Natural killer cell treated with Interleukin-12 subunit alpha and Interleukin-12 subunit beta and Interleukin-15 and Interleukin-18, amount 100 ng/mL, for 72 hours (primary cell): ENCODE results near the gene AGK. TPM values are rescaled to one million over a fixed set of nuclear protein-coding genes. Genes with fewer than 3 reads are reported as not detected.
A peak's percentile ranks its signal among the peaks of the same experiment; 100 is the strongest.
"Not testable (repeated sequence)": the region's sequence is repeated elsewhere in the genome, so short reads cannot be mapped to it uniquely, and the experiment has no call there.

ENCODE experiments used
- ATAC-seq, 2 donors: fragments of 150-1000 bp; cut with Tn5 transposase in 1 of 2; sonication (Bioruptor Pico), chemical (Tn5 transposase) in 1 of 2; 2 replicates each; pipeline ENCODE4 v1.10.0; 2021
- DNase-seq: peaks from one replicate; pipeline ENCODE4 v3.0.0; 2022; ENCODE audit warnings: low spot score
- H3K27ac Mint-ChIP-seq, 2 donors: 1 replicate in 1 of 2; 2 replicates in 1 of 2; pipeline ENCODE4 v1.8.0; 2022; ENCODE audit warnings: mixed read lengths in 2 of 2, mild to moderate bottlenecking in 1 of 2, moderate library complexity in 1 of 2
- H3K27me3 Mint-ChIP-seq, 2 donors: 1 replicate in 1 of 2; 2 replicates in 1 of 2; pipeline ENCODE4 v1.8.0; 2022; ENCODE audit warnings: mixed read lengths in 2 of 2
- H3K36me3 Mint-ChIP-seq: one replicate; pipeline ENCODE4 v1.8.0; 2022; ENCODE audit warnings: mixed read lengths
- H3K4me1 Mint-ChIP-seq, 2 donors: 1 replicate in 1 of 2; 2 replicates in 1 of 2; pipeline ENCODE4 v1.8.0; 2022; ENCODE audit warnings: low read depth in 2 of 2, mixed read lengths in 2 of 2, mild to moderate bottlenecking in 1 of 2
- H3K4me3 Mint-ChIP-seq: one replicate; pipeline ENCODE4 v1.8.0; 2022; ENCODE audit warnings: mixed read lengths
- H3K9me3 Mint-ChIP-seq: 2 replicates; pipeline ENCODE4 v1.8.0; 2022; ENCODE audit warnings: mixed read lengths
- total RNA-seq, 2 donors: library from RNA; stranded (reverse); gene quantifications; one replicate each; pipeline ENCODE4 v1.2.3, GENCODE V29; 2022

AGK gene
- total RNA-seq, 2 donors from 2014 or later = 86.9 to 140 TPM

DNA sequence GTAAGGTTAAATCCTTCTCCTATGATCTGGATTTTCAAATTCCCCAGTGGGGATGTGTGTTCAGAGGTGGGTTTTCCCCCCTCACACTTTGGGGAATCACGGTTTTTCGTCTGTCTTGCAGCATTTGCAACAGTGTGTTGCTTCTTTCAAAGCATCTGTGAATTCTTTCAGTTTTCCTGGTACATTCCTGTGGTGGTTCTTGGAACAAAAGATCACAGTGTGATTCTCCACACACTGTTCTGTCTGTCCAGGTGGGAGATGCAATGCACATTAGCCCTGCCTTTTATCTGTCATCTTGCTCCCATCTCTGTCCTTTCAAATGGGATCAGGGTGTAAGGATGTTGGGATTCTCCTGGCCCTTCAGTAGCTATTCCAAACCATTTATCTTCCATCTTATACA, 11.8 kb downstream of the AGK start:
- peak overlapping the region; percentile 78 for H3K4me3 Mint-ChIP-seq
- peaks cover 79 to 86% of the 10 kb centered on the region in 2 donors for H3K4me1 Mint-ChIP-seq
- peaks cover 80% of the 10 kb centered on the region for H3K36me3 Mint-ChIP-seq
- H3K9me3 Mint-ChIP-seq = peaks cover 18% of the 10 kb centered on the region
- DNase-seq = no peak
- no peak for ATAC-seq
- H3K27me3 Mint-ChIP-seq = no peaks in the 10 kb centered on the region
- H3K27ac Mint-ChIP-seq = peak overlapping the region; percentile 92 to 97

DNA sequence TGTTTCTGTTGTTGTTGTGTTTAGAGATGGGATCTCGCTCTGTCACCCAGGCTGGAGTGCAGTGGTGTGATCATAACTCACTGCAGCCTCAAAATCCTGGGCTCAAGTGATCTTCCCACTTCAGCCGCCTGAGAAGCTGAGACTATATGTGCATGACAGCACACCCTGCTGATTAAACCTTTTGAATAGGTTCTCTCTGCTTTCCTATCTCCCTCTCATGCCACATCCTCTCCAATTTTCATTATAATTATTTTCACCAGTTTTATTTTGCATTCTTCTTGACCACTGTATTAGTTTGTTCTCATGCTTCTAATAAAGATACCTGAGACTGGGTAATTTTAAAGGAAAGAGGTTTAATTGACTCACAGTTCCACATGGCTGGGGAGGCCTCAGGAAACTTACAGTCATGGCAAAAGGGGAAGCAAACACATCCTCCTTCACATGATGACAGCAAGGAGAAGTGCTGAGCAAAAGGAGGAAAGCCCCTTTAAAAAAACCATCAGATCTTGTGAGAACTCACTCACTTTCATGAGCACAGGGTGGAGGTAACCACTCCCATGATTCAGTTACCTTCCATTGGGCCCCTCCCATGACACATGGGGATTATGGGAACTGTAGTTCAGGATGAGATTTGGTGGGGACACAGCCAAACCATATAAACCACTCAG, 12.9 kb downstream of the AGK start:
- Mint-ChIP-seq H3K4me3 (peak overlapping the region; percentile 78), H3K4me1 (peaks cover 71 to 76% of the 10 kb centered on the region in 2 donors), H3K9me3 (peaks cover 18% of the 10 kb centered on the region), H3K27me3 (no peaks in the 10 kb centered on the region), H3K36me3 (peaks cover 73% of the 10 kb centered on the region), H3K27ac (peak overlapping the region; percentile 92 to 97)
- DNase-seq (peak; percentile 71), ATAC-seq (peak; percentile 86 to 89)

DNA sequence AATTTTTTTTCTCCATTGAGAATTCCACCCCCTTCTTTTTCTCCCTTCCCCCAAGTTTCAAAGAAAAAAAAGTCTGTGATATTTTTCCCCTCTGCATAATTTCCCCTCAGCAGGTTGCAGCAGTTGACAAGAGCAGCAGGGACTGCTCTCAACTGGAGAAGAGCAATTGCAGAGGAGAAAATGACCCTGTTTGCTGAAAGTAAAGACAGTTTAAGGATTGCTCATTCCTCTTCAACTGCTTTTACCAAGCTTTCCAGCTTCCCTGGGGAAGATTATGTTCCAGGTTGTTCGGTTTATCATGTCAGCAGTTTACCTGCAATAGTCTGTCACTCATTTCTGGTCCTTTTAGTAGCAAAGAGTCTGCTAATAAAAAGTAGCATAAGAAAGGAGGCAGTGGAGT, 16.2 kb downstream of the AGK start:
- Mint-ChIP-seq H3K27ac (peak overlapping the region; percentile 92 to 97), H3K9me3 (peaks cover 6% of the 10 kb centered on the region), H3K4me1 (peaks cover 60 to 63% of the 10 kb centered on the region in 2 donors), H3K27me3 (no peaks in the 10 kb centered on the region), H3K36me3 (peaks cover 64% of the 10 kb centered on the region), H3K4me3 (no peak overlapping the region)
- DNase-seq (no peak), ATAC-seq (no peak)

DNA sequence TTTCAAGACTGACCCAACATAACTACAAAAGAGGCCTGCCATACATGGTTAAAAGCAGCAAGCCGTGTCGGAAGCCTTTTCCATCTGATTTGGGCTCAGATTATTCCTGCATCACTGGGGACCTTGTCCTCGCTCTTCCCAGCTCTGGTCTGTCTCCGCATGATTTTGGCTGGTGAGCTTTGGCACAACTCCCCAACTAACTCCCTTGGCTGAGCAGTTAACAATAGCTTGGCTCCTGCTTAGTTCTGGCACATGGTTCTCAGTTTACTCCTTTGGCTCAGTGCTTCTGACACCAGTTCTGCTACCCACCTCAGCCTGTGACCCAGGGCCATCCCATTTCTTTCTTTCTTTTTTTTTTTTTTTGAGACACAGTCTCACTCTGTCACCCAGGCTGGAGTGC, 17.0 kb downstream of the AGK start:
- Mint-ChIP-seq H3K4me3 (no peak overlapping the region), H3K27ac (peak overlapping the region in 1 of 2 donors; percentile 97), H3K9me3 (peaks cover 6% of the 10 kb centered on the region), H3K36me3 (peaks cover 65% of the 10 kb centered on the region), H3K27me3 (no peaks in the 10 kb centered on the region), H3K4me1 (peaks cover 60 to 61% of the 10 kb centered on the region in 2 donors)
- DNase-seq = no peak
- no peak for ATAC-seq

DNA sequence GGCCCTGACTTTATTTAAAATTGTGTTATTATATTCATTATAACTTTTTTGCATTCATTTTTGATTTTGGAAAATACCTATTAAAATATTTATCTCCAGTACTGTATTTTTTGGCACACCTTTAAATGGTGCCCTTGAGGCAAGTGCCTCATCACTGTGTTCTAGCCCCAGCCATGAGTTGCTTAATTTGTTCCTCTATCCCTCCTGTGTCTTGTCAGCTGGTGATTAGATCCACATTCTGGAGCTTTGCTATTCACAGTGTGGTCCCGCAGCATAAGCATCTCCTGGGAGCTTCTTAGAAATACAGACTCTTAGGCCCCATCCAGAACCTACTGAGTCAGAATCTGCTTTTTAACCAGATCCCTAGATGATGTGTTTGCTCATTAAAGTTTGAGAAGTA, 19.8 kb downstream of the AGK start:
- Mint-ChIP-seq H3K27me3 (no peaks in the 10 kb centered on the region), H3K4me1 (peaks cover 36 to 45% of the 10 kb centered on the region in 2 donors), H3K4me3 (no peak overlapping the region), H3K27ac (no peak overlapping the region), H3K36me3 (peaks cover 63% of the 10 kb centered on the region), H3K9me3 (peaks cover 8% of the 10 kb centered on the region)
- DNase-seq (no peak), ATAC-seq (no peak)

DNA sequence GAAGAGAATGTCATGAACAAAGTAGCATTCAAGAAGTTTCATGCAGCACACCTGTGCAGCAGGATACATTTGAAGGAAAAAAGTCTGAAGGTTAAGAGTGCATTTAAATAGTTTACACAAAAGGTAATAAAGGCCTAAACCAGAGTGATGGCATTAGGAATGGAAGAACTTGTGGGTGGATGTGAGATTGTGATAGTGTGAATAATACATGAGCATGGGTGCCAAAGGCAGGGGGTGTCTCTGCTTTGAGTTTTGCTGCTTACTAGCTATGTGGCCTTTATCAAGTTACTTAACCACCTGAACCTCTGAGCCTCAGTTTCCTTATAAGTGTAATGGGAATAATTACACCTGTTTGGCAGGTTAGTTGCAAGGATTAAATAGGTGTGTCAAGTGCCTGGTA, 21.0 kb downstream of the AGK start:
- DNase-seq (no peak), ATAC-seq (no peak)
- Mint-ChIP-seq H3K4me1 (peaks cover 28 to 38% of the 10 kb centered on the region in 2 donors), H3K36me3 (peaks cover 58% of the 10 kb centered on the region), H3K27me3 (no peaks in the 10 kb centered on the region), H3K9me3 (peaks cover 12% of the 10 kb centered on the region), H3K27ac (peak overlapping the region; percentile 13 to 22), H3K4me3 (no peak overlapping the region)

DNA sequence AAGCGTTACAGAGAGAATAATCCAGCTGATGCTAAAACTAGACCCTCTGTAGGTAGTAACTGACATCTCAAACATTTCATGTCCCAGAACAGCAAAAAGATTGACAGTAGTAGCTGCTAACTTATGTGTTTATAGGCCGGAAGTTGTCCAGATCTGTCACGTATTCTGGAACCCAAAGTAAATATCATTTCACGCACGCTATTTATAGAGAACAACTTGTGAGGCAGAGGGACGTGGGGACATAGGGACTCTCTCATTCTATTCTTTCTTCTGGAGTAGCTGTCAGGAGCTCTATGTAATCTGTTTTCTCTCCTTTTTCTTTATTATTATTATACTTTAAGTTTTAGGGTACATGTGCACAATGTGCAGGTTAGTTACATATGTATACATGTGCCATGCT, 22.3 kb downstream of the AGK start:
- no peaks in the 10 kb centered on the region for H3K27me3 Mint-ChIP-seq
- ATAC-seq (no peak), DNase-seq (no peak)
- H3K4me3 Mint-ChIP-seq = no peak overlapping the region
- H3K4me1 Mint-ChIP-seq = peaks cover 21 to 30% of the 10 kb centered on the region in 2 donors
- H3K27ac Mint-ChIP-seq = peak overlapping the region in 1 of 2 donors; percentile 22
- H3K36me3 Mint-ChIP-seq = peaks cover 48% of the 10 kb centered on the region
- H3K9me3 Mint-ChIP-seq = peaks cover 12% of the 10 kb centered on the region

DNA sequence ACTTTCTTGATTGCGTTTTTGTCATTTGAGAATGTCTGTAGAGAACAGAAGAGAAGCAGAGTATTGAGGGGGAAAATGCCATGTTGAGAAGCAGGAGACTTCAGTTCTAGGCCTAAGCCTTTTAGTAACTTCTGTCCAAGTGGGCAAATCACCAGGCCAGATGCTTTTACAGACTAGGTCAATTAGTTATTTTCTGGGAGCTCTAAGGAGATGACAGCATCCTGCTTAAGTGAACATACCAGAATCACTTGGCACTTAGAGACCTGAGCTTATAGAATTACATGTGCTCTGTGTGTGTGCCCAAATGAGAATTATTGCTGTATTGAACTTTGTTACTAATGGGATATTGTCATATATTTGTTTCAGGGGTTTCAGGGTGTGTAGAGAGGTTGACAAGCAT, 24.0 kb downstream of the AGK start:
- DNase-seq (no peak), ATAC-seq (no peak)
- Mint-ChIP-seq H3K4me1 (peaks cover 21 to 30% of the 10 kb centered on the region in 2 donors), H3K9me3 (peaks cover 12% of the 10 kb centered on the region), H3K27me3 (no peaks in the 10 kb centered on the region), H3K27ac (peak overlapping the region in 1 of 2 donors; percentile 22), H3K4me3 (no peak overlapping the region), H3K36me3 (peaks cover 48% of the 10 kb centered on the region)

DNA sequence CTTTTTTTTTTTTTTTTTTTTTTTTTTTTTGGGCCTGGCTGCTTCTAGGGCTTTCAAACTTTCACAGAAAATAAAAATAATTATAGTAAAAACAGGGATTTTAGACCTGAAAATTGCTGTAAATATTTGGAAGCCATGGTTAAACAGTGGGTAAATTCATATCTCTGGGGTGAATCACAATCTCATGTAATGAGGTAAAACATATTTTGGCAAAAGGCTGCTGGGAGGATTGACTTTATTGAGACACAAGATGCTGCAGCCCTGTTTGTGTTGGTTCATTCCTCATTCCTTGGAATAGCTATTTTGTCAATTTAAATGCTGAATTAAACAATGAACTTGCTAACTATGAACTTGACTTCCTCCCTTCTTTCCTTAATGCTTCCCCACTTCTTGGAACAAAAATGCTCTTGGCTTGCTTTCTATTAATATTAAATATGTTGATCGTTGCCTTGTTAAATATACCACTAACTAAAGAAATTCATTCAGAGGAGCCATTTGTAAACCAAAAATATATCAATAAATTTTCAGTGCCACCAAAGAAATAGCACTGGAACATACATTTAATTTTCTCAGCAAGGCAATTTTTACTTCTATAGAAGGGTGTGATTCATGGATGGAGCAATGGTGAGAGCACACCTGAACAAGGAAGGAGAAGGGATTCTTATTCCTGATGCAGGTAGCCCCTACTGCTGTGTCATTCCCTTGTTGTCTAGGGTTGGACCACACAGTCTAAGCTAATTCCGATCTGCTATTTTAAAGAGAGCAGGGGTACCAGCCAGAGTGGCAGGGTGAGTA, 24.6 kb downstream of the AGK start:
- Mint-ChIP-seq H3K27ac (peak overlapping the region; percentile 36 to 41), H3K9me3 (peaks cover 12% of the 10 kb centered on the region), H3K4me3 (no peak overlapping the region), H3K4me1 (peaks cover 21 to 30% of the 10 kb centered on the region in 2 donors), H3K27me3 (no peaks in the 10 kb centered on the region), H3K36me3 (peaks cover 48% of the 10 kb centered on the region)
- no peak for DNase-seq
- no peak for ATAC-seq

DNA sequence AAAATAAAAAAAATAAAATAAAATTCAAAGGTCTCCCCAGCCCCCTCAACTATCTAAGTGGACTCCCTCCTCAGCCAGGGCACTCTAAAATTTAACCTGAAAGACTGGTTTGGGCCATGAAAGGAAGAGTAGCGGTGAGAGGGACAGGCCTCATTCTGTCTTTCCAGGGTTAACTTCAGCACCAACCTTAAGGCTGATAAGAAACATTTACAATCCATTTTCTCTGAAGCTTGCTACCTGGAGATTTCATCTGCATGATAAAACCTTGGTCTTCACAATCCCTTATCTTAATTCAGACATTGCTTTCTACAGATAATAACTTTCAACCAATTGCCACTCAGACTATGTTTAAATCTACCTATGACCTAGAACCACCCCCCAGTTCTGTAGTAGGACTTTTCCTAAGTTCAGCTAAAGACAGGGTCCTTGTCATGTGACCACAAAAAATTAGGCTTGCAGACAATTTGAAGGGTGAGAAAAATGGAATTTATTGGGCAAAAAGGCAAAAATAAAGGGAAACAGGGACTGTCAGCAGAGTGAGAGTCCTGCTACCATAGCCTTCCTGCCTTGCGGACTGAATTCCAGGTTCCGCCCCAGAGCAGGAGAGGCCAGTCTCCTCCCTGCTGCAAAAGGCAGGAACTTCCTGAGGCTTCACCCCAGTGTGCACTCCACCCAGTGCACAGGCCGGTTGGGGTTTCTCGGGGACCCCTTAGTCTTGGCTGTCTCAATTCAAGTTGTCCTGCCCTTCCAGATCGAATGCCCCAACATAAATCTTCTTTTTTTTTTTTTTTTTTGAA, 26.0 kb downstream of the AGK start:
- H3K4me1 Mint-ChIP-seq = peaks cover 11 to 21% of the 10 kb centered on the region in 2 donors
- peaks cover 12% of the 10 kb centered on the region for H3K9me3 Mint-ChIP-seq
- H3K27ac Mint-ChIP-seq = no peak overlapping the region
- H3K36me3 Mint-ChIP-seq = peaks cover 38% of the 10 kb centered on the region
- no peaks in the 10 kb centered on the region for H3K27me3 Mint-ChIP-seq
- H3K4me3 Mint-ChIP-seq = no peak overlapping the region
- ATAC-seq (no peak), DNase-seq (no peak)

DNA sequence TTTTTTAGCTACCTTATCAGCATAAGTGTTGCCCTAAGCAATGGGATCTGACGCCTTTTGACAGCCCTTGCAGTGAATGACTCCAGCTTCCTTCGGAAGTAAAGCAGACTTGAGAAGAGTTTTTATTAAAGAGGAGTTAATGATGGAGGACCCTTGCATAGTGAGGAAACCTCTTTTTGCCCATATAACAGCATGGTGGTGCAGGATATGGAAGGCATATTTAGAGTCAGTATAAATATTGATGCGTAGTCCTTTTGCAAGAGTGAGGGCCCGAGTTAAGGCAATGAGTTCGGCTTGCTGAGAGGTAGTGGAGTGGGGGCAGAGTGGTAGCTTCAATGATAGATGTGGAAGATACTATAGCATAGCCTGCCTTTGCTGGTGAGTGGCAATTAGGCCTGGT, 28.7 kb downstream of the AGK start:
- peaks cover 29 to 30% of the 10 kb centered on the region in 2 donors for H3K4me1 Mint-ChIP-seq
- not testable (repeated sequence) for H3K27ac Mint-ChIP-seq, H3K4me3 Mint-ChIP-seq, ATAC-seq, H3K27me3 Mint-ChIP-seq, DNase-seq
- peaks cover 18% of the 10 kb centered on the region for H3K9me3 Mint-ChIP-seq
- peaks cover 46% of the 10 kb centered on the region for H3K36me3 Mint-ChIP-seq

DNA sequence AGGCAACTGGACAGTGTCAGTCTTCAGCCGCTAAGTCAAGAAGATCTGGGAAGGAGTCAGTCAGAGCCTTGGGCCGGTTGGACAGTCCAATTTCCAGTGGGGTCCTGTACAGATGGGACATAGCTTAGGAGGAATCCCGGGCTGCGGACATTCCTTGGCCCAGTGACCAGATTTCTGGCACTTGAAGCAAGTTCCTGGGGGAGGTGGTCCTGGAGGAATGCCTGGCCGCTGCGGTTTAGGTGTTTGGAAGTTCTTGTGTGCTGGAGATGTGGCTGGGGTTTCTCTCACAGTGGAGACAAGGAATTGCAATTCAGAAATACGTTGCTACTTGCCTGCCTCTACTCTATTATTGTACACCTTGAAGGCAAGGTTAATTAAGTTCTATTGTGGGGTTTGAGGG, 30.9 kb downstream of the AGK start:
- not testable (repeated sequence) for DNase-seq, H3K27ac Mint-ChIP-seq, H3K4me3 Mint-ChIP-seq, ATAC-seq, H3K27me3 Mint-ChIP-seq
- Mint-ChIP-seq H3K36me3 (peaks cover 38% of the 10 kb centered on the region), H3K4me1 (peaks cover 44 to 47% of the 10 kb centered on the region in 2 donors), H3K9me3 (peaks cover 11% of the 10 kb centered on the region)

DNA sequence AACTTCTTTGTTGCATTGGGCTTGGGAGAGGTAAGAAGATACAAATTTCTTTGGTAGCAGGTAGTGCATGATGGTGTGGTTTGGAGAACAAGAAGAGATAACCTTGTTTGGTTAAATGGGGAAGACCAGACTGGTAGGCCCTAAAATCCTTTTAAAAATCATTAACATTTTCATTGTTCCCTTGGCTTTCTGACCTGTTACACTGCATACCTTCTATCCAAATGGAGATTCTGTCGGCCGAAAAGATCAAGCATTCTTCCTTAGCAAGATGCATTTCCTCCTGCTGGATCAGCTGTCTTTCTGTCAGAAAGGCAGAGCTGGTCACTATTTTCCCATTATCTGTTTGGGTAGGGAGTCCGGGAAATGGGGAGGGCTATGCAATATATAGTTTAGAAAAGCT, 33.7 kb downstream of the AGK start:
- H3K27ac Mint-ChIP-seq = no peak overlapping the region
- DNase-seq (no peak), ATAC-seq (no peak)
- H3K9me3 Mint-ChIP-seq = peaks cover 16% of the 10 kb centered on the region
- peaks cover 51% of the 10 kb centered on the region for H3K36me3 Mint-ChIP-seq
- peaks cover 62% of the 10 kb centered on the region in 2 donors for H3K4me1 Mint-ChIP-seq
- peak overlapping the region; percentile 88 for H3K4me3 Mint-ChIP-seq
- H3K27me3 Mint-ChIP-seq = no peaks in the 10 kb centered on the region
